ENCODE data around the gene ANKH.

Gene ANKH

GRCh38 chr5:14734396-14734795 lies 137.2 kb downstream of the ANKH start:
- DNase-seq (ENCODE audit: low read depth) = no peak

GRCh38 chr5:14733661-14734060 lies 137.9 kb downstream of the ANKH start:
- no peak for DNase-seq (ENCODE audit: low read depth)

GRCh38 chr5:14732991-14733390 lies 138.6 kb downstream of the ANKH start:
- DNase-seq (ENCODE audit: low read depth) = no peak

- no peak for DNase-seq (ENCODE audit: low read depth)
Observed at GRCh38 chr5:14730881-14731280, 140.7 kb downstream of the ANKH start.

- DNase-seq (ENCODE audit: low read depth) = no peak
Observed at GRCh38 chr5:14730466-14730865, 141.1 kb downstream of the ANKH start.

- no peak for DNase-seq (ENCODE audit: low read depth)
Observed at GRCh38 chr5:14729448-14730385, 141.9 kb downstream of the ANKH start.

GRCh38 chr5:14728459-14728938 lies 143.1 kb downstream of the ANKH start:
- no peak for DNase-seq (ENCODE audit: low read depth)

GRCh38 chr5:14727928-14728458 lies 143.6 kb downstream of the ANKH start:
- DNase-seq (ENCODE audit: low read depth) = no peak

- peak; percentile 52 for DNase-seq (ENCODE audit: low read depth)
Observed at GRCh38 chr5:14727428-14727865, 144.1 kb downstream of the ANKH start.

GRCh38 chr5:14726066-14726838 lies 145.3 kb downstream of the ANKH start:
- DNase-seq (ENCODE audit: low read depth) = no peak

GRCh38 chr5:14724633-14725032 lies 146.9 kb downstream of the ANKH start:
- no peak for DNase-seq (ENCODE audit: low read depth)

GRCh38 chr5:14723701-14724132 lies 147.9 kb downstream of the ANKH start:
- DNase-seq (ENCODE audit: low read depth) = no peak

- DNase-seq (ENCODE audit: low read depth) = no peak
Observed at GRCh38 chr5:14722923-14723322, 148.7 kb downstream of the ANKH start.

- DNase-seq (ENCODE audit: low read depth) = no peak
Observed at GRCh38 chr5:14721990-14722656, 149.5 kb downstream of the ANKH start.

GRCh38 chr5:14720236-14720923 lies 151.2 kb downstream of the ANKH start:
- DNase-seq (ENCODE audit: low read depth) = no peak

- DNase-seq (ENCODE audit: low read depth) = no peak
Observed at GRCh38 chr5:14718778-14719177, 152.8 kb downstream of the ANKH start.

- DNase-seq (ENCODE audit: low read depth) = no peak
Observed at GRCh38 chr5:14716755-14717752, 154.5 kb downstream of the ANKH start.

- DNase-seq (ENCODE audit: low read depth) = no peak
Observed at GRCh38 chr5:14715481-14715880, 156.1 kb downstream of the ANKH start.

- DNase-seq (ENCODE audit: low read depth) = no peak
Observed at GRCh38 chr5:14714706-14715105, 156.9 kb downstream of the ANKH start.

Measured in stimulated activated CD8-positive, alpha-beta memory T cell treated with anti-CD3 and anti-CD28 coated beads, Interleukin-15, amount 100 ng/mL, for 24 hours (primary cell).